Activated CD4-positive, alpha-beta memory T cell treated with anti-CD3 and anti-CD28 coated beads for 36 hours (primary cell): ENCODE measurements around the gene NFASC. TPM values are rescaled to one million over a fixed set of nuclear protein-coding genes. Genes with fewer than 3 reads are reported as not detected.

Source experiments
- CTCF ChIA-PET: fragments of 350-600 bp; sonication (Branson Sonifier 250); formaldehyde crosslinking; loops from one replicate; lab custom pipeline; 2021; ENCODE audit warnings: antibody characterized with exemption, inconsistent platforms; lab: Charles Lee
- POLR2A ChIA-PET: fragments of 350-600 bp; sonication (Branson Sonifier 250); formaldehyde crosslinking; loops from one replicate; lab custom pipeline; 2021; ENCODE audit warnings: antibody characterized with exemption; lab: Charles Lee
- DNase-seq: peaks from one replicate; pipeline ENCODE4 v3.0.0-alpha.2; 2020
- H3K27ac Mint-ChIP-seq: one replicate; pipeline ENCODE4 v1.8.0; 2021; ENCODE audit warnings: mixed read lengths
- H3K27me3 Mint-ChIP-seq: one replicate; pipeline ENCODE4 v1.8.0; 2021; ENCODE audit warnings: mixed read lengths
- H3K36me3 Mint-ChIP-seq: one replicate; pipeline ENCODE4 v1.8.0; 2021; ENCODE audit warnings: mixed read lengths
- H3K4me1 Mint-ChIP-seq: one replicate; pipeline ENCODE4 v1.8.0; 2021; ENCODE audit warnings: low read depth, mixed read lengths
- H3K4me3 Mint-ChIP-seq: one replicate; pipeline ENCODE4 v1.8.0; 2021; ENCODE audit warnings: mild to moderate bottlenecking, mixed read lengths
- H3K9me3 Mint-ChIP-seq: one replicate; pipeline ENCODE4 v1.8.0; 2021; ENCODE audit warnings: mixed read lengths
- intact Hi-C: fragments of 100-400 bp; cut with micrococcal nuclease; formaldehyde crosslinking; loops from one replicate; pipeline ENCODE4 v1.15.1; 2023
- total RNA-seq, 2 experiments: library from RNA; stranded (reverse); gene quantifications; one replicate each; pipeline ENCODE4 v1.2.3, GENCODE V29; 2021

Gene NFASC
- total RNA-seq, 2 experiments from 2014 or later = 0.24 to 0.27 TPM

DNA sequence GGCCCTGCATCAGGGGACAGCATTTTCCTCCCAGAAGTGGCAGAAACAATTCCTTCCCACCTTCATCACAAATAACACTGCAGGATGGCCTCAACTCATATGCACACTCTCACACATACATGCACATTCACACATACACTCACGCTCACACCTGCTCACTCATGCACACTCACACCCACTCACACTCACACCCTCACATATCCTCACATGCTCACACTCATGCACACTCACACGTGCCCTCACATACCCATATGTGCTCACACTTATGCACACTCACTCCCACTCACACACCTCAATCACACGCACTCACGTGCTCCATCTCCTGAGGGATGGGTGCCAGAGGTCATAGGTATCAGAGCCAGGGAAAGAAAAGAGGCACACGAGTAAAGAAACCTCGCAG lies 77.1 kb downstream of the NFASC start:
- no peak for DNase-seq
- Mint-ChIP-seq H3K27me3 (peaks cover 10% of the 10 kb centered on the region), H3K4me3 (no peak overlapping the region), H3K4me1 (no peaks in the 10 kb centered on the region), H3K27ac (no peak overlapping the region), H3K9me3 (no peaks in the 10 kb centered on the region), H3K36me3 (no peaks in the 10 kb centered on the region)
- intact Hi-C loops = no loop called here
- CTCF ChIA-PET = no interaction called here
- POLR2A ChIA-PET = no interaction called here

DNA sequence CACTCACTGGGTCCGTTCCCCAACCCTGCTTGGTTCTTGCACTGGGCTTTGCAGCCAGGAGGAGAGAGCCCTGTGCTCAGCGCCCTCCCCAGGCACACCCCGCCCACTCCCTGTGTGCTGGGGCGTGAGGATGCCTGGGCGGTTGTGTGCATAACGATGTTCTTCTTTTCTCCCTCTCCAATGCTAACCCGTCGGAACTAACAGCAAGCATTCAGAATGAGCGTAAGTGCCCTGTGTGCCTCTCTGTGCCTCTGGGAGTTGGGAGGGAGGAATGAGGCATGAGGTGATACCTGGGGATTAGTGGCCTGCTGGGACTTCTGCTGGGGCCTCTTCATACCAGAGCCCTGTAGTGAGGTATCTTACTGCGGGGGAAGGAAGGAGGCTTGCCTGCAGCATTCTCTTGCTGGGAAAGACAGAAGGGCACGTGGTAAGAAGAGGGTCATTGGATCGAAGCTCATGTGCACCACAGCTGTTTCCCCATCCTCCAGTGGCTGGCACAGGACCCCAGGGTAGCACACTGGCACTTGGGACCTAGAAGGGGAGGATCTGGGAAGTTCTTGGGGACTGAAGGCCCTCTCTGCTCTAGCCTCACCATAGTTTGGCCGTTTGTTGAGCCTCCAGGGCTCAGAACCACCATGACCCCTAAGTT lies 79.8 kb downstream of the NFASC start:
- H3K4me1 Mint-ChIP-seq = no peaks in the 10 kb centered on the region
- no peak overlapping the region for H3K27ac Mint-ChIP-seq
- H3K27me3 Mint-ChIP-seq = peaks cover 6% of the 10 kb centered on the region
- POLR2A ChIA-PET = no interaction called here
- no peak overlapping the region for H3K4me3 Mint-ChIP-seq
- H3K9me3 Mint-ChIP-seq = no peaks in the 10 kb centered on the region
- no peaks in the 10 kb centered on the region for H3K36me3 Mint-ChIP-seq
- DNase-seq = no peak
- CTCF ChIA-PET = no interaction called here
- intact Hi-C loops = no loop called here

DNA sequence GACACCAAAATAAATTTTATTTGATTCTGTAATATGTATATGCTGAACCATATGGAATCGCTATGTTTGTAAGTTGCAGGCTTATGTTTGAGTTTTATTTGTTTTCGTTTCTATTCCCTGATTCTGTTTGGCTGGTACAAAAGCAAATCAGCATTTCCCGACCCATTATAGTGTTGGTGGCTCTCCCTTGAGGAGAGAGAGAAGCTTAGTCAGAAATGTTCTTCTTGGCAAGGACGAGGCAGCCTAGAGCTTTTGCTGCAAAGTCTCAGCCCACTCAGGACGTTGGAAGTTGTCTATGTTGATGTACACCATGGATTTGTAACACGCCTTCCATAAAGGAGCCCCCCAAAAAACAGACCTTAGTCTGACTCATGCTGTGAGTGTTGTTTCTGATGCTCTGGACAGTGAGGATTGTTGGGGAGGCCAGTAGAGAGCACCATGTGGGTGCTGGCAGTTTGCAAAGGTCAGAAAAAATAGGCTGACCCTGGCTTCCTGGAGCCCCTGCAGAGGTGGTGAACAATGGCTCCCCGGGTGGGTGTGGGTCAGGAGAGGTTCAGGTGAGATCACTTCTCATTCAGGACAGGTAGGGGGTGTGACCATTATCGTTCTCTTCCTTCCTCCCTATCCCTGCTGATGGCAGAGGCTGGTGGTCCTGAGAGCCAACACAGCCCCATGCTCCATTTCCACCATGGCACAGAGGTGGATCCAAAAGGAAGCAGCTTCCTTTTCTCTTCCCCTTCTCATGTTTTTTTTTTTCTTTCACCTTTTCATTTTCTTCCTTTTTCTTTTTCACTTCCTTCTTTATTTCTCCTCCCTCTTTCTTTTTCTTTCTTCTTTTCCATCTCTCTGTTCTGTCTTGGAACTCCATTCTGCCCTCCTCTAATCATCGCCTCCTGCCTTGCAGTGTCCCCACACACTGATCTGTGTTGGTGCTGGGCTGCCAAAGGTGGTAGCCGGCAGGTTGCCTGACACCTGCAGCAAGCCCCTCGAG lies 88.0 kb downstream of the NFASC start:
- ChIA-PET POLR2A (no interaction called here), CTCF (no interaction called here)
- Mint-ChIP-seq H3K36me3 (no peaks in the 10 kb centered on the region), H3K27ac (no peak overlapping the region), H3K4me3 (no peak overlapping the region), H3K27me3 (peaks cover 21% of the 10 kb centered on the region), H3K4me1 (no peaks in the 10 kb centered on the region), H3K9me3 (no peaks in the 10 kb centered on the region)
- DNase-seq = no peak
- intact Hi-C loops = no loop called here

DNA sequence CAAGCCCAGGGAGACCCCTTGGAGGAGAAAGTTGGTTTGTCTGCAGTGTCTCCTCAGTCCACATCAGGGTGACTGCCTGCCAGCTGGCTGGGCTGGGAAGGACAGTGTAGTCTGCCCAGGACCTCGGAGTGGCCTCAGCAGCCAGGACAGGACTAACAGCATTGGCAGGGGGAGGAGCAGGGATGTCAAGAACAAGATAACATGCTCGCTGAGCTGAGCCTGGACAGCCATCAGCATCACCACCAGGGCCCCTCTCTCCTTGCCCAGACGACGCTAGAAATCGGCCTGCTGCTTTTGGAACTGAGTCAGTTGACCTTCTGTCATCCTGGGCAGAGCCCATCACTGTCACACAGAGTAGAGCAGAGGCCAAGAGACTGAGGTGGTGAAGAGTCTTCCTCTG lies 88.7 kb downstream of the NFASC start:
- H3K4me3 Mint-ChIP-seq = no peak overlapping the region
- H3K27me3 Mint-ChIP-seq = peaks cover 21% of the 10 kb centered on the region
- intact Hi-C loops = no loop called here
- CTCF ChIA-PET = no interaction called here
- no peaks in the 10 kb centered on the region for H3K9me3 Mint-ChIP-seq
- no peak for DNase-seq
- H3K36me3 Mint-ChIP-seq = no peaks in the 10 kb centered on the region
- H3K27ac Mint-ChIP-seq = no peak overlapping the region
- H3K4me1 Mint-ChIP-seq = no peaks in the 10 kb centered on the region
- POLR2A ChIA-PET = no interaction called here

DNA sequence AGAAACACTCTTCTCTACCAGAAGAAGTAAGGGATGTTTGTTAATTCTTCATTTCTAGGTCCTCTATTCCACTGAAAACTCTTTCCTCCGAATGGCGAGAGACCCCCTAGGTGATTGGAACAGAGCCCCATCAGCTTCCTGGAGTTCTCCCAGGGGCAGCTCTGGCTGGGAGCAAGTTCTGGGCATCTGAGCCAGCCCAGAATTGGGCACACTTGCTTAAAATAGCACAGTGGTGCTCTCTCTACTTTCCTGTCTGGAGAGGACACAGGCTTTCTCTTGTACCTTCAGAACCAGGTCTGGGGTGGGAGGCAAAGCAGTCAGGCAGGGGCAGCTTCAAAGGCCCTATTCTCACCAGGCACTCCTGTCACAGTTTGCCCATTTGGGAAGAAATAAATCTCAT lies 89.2 kb downstream of the NFASC start:
- Mint-ChIP-seq H3K27me3 (peaks cover 20% of the 10 kb centered on the region), H3K9me3 (no peaks in the 10 kb centered on the region), H3K36me3 (no peaks in the 10 kb centered on the region), H3K4me3 (no peak overlapping the region), H3K27ac (no peak overlapping the region), H3K4me1 (no peaks in the 10 kb centered on the region)
- intact Hi-C loops = no loop called here
- ChIA-PET POLR2A (no interaction called here), CTCF (no interaction called here)
- no peak for DNase-seq

DNA sequence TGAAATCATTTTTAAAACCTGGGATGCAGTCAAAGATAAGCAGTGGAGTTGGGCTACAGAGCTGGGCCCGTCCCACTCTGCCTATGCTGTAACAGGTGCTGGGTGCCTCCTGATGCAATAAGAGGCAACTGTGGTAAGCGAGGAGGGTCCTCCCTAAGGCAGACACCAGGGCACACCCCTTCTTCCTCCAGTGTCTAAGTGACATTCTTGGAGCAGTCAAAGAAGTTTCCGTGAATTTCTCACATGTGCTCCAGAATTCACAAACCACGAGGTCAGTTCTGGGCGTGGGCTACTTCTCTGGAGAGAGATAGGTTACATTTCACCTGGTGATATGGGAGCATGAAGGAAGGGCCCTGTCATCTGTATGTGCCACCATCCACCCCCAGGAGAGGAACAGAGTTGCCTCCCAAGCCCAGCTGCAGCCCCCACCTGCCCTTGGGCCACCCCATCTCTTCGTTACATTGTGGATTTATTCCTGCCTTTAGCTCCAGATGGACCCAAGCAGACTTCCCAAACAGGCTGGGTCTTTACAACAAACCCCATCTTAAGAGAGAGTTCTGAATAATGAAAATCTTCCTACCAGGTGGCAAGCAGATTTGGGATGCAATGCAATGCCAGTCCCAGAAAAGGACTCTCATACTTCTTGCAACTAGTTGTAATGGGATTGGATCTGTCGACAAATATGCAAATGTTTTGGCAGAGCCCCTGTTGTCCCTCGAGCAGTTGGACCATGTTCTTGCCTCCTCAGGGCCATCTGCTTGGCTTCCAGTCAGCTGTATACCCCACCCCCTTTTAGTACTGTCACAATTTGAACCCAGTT lies 89.9 kb downstream of the NFASC start:
- Mint-ChIP-seq H3K36me3 (no peaks in the 10 kb centered on the region), H3K4me1 (no peaks in the 10 kb centered on the region), H3K27ac (no peak overlapping the region), H3K4me3 (no peak overlapping the region), H3K27me3 (peaks cover 21% of the 10 kb centered on the region), H3K9me3 (no peaks in the 10 kb centered on the region)
- POLR2A ChIA-PET = no interaction called here
- intact Hi-C loops = no loop called here
- no peak for DNase-seq
- CTCF ChIA-PET = interaction anchor here (1.5 kb wide), 1 partner anchor 101 kb away, joined by 3 read pairs; no protein-coding TSS in a partner anchor

DNA sequence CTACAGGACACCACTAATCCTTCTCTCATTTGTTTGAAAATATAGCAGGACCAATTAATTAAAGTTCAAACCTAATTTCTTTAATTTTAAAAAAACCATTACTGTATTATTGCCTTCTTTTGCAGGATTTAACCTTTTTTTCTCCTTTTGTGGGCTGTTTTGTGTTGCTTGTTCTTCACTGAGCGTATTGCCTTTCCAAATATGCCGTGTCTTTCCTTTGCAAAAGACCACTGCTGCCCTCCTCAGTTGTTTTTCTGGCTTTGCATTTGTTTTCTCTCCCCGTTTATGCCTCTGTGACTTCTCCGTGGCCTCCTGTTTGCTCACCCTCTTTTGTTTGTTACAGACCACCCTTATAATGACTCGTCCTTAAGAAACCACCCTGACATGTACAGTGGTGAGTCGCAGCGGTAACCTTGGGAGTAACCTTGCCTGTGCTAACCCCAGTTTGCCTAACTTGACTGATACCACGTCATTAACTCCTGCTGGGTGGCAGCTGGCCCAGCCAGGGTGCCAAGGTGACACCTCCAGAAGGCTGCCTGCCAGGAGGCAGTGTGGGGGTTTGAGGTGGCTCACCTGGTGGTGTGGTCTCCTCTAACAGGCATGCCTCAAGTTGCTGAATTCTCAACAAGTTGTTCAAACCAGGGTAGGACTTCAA lies 91.2 kb downstream of the NFASC start:
- no peak for DNase-seq
- ChIA-PET POLR2A (no interaction called here), CTCF (interaction anchor here (1.0 to 1.5 kb wide), 2 partner anchors 12 to 100 kb away, joined by 3 read pairs; no protein-coding TSS in a partner anchor)
- intact Hi-C loops = no loop called here
- no peak overlapping the region for H3K27ac Mint-ChIP-seq
- H3K9me3 Mint-ChIP-seq = no peaks in the 10 kb centered on the region
- no peak overlapping the region for H3K4me3 Mint-ChIP-seq
- peaks cover 19% of the 10 kb centered on the region for H3K27me3 Mint-ChIP-seq
- no peaks in the 10 kb centered on the region for H3K36me3 Mint-ChIP-seq
- no peaks in the 10 kb centered on the region for H3K4me1 Mint-ChIP-seq

DNA sequence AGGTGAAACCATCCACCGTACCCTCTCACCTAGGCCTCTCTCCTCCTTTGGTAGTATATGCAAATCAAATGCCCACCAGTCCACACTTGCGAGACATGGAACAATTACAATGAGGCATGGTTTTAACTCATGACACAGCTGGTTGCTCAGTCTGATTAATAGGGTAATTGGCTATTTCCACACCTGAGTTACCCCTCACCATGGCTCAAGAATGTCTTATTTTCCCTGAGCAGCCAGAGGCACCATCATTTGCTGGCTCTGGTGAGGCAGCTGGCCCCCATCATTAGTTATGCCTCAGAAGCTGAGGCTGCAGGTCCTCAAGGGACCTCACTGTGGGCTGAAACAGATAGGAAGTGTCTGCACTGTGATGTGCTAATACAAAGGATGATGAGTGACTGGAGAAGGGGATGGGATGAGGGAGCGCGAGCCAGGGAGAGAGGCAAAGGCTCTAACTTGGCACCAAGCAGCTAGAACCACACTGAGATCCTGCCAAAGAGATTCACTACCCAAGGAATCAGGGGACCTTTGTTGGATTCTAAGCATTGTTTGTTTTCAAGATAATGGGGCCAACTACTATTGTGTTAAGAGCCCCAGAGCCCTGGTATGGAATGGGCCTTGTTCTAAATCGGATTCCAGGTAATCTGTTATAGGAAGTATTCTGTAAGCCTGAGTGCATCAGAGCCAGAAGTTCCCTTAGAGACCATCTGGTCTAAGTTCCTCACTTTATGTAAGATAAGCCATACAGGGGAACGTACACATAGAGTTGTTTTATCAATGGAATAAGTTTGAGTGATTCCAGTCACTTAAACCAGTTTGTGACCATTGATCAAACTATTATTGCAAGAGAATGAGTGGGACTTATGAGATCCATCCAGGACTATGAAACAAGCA lies 92.3 kb downstream of the NFASC start:
- Mint-ChIP-seq H3K36me3 (no peaks in the 10 kb centered on the region), H3K27ac (no peak overlapping the region), H3K9me3 (no peaks in the 10 kb centered on the region), H3K4me3 (no peak overlapping the region), H3K27me3 (peaks cover 11% of the 10 kb centered on the region), H3K4me1 (no peaks in the 10 kb centered on the region)
- intact Hi-C loops = no loop called here
- no peak for DNase-seq
- POLR2A ChIA-PET = no interaction called here
- CTCF ChIA-PET = interaction anchor here (1.0 kb wide), 1 partner anchor 11 kb away, joined by 3 read pairs; no protein-coding TSS in a partner anchor

DNA sequence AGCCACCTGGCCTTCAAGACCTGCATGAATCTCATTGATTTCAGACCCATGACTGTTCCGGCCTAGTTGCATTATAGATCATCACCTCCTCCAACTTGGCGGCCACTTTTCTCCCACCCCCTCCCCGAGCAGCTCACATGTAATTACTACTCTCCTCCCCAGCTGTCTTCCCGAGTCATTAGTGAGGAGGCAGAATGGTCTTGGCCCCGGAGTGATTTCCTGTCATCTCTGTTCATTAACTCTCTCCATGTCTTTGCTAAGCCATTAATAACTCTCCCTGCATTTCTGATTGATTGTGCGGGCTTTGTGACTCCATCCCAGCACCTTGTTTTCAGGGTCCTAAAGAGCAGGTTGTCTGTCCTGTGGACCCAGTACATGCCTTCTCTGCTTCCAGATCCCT lies 96.8 kb downstream of the NFASC start:
- Mint-ChIP-seq H3K27ac (no peak overlapping the region), H3K4me3 (no peak overlapping the region), H3K27me3 (peaks cover 6% of the 10 kb centered on the region), H3K36me3 (no peaks in the 10 kb centered on the region), H3K9me3 (no peaks in the 10 kb centered on the region), H3K4me1 (no peaks in the 10 kb centered on the region)
- CTCF ChIA-PET = interaction anchor here (0.9 to 1.7 kb wide), 4 partner anchors 9 to 160 kb away, joined by 3 to 4 read pairs (median 3); no protein-coding TSS in a partner anchor
- POLR2A ChIA-PET = no interaction called here
- intact Hi-C loops = no loop called here
- DNase-seq = no peak

DNA sequence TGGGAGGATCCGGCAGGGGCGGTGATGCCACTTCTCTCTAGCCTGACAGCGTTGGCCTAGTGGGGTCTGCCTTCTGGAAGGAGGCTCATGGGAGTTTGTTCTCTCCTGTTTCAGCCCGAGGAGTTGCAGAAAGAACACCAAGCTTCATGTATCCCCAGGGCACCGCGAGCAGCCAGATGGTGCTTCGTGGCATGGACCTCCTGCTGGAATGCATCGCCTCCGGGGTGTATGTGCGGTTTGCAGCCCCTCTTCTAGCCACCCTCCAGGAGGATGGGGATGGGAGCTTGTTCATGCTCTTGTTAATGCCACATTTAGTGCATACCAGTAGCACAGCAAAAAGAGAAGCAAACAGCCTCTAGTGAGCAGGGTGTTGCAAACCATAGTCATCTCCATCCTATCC lies 97.5 kb downstream of the NFASC start:
- Mint-ChIP-seq H3K27ac (no peak overlapping the region), H3K4me1 (no peaks in the 10 kb centered on the region), H3K36me3 (no peaks in the 10 kb centered on the region), H3K27me3 (peaks cover 6% of the 10 kb centered on the region), H3K4me3 (no peak overlapping the region), H3K9me3 (no peaks in the 10 kb centered on the region)
- intact Hi-C loops = no loop called here
- CTCF ChIA-PET = interaction anchor here (1.3 to 1.7 kb wide), 2 partner anchors 8 to 27 kb away, joined by 3 to 4 read pairs; no protein-coding TSS in a partner anchor
- POLR2A ChIA-PET = no interaction called here
- no peak for DNase-seq

DNA sequence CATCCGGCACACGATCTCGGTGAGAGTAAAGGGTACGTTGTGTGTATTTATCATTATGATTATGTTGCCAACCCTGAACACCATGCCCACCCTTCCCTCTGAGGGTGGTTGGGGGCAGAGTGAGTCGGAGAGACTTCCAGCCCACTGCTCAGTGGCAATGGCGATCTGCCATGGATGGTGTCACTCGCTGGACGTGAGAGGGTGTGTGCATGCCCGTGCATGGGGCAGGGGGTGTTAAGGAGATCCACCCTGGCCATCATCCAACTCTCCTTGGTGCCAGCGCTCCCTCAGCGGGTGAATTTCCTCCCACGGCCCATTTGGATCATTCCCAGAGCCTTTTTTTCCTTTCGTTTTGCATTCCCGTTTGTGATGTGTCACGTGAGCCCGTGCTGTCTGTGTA lies 98.3 kb downstream of the NFASC start:
- CTCF ChIA-PET = no interaction called here

More for the DNA sequence above, 98.3 kb downstream of the NFASC start:
- Mint-ChIP-seq H3K9me3 (no peaks in the 10 kb centered on the region), H3K27ac (no peak overlapping the region), H3K36me3 (no peaks in the 10 kb centered on the region), H3K4me1 (no peaks in the 10 kb centered on the region), H3K27me3 (peaks cover 4% of the 10 kb centered on the region), H3K4me3 (no peak overlapping the region)
- POLR2A ChIA-PET = no interaction called here
- DNase-seq = no peak
- intact Hi-C loops = no loop called here
